GM12878 (cell line): ENCODE data around the gene ZSWIM3. TPM values are rescaled to one million over a fixed set of nuclear protein-coding genes. Genes with fewer than 3 reads are reported as not detected.

Experiments
- ATAC-seq: fragments of 200-7000 bp; cut with Tn5 transposase; 3 replicates; pipeline ENCODE4 v1.9.1; 2020; ENCODE audit warnings: mild to moderate bottlenecking, moderate library complexity
- BruUV-seq: library from RNA; stranded (reverse); fragments of 400-500 nt; replicated peaks from 2 replicates; lab custom pipeline; 2021; lab: Mats Ljungman, UMichigan
- CTCF ChIA-PET: fragments of 300-600 bp; sonication (Branson Sonifier 250); formaldehyde crosslinking; extraction: SDS; loops from one replicate; lab custom pipeline; 2021; ENCODE audit warnings: inconsistent platforms; lab: Yijun Ruan, JAX
- POLR2A ChIA-PET: fragments of 350-600 bp; formaldehyde crosslinking; extraction: SDS; loops from one replicate; lab custom pipeline; 2021; ENCODE audit warnings: inconsistent platforms; lab: Charles Lee
- RAD21 ChIA-PET: fragments of 300-600 bp; sonication (Branson Sonifier 250); formaldehyde crosslinking; loops from one replicate; lab custom pipeline; 2023; ENCODE audit warnings: antibody characterized with exemption; ENCODE audit not compliant: unreplicated experiment; lab: Charles Lee
- SMC1A ChIA-PET: fragments of 300-600 bp; sonication (Branson Sonifier 250); formaldehyde crosslinking; loops from one replicate; lab custom pipeline; 2023; ENCODE audit not compliant: unreplicated experiment, uncharacterized antibody; lab: Charles Lee
- DNase-seq: peaks from one replicate; pipeline ENCODE4 v3.0.0-alpha.2; 2011; ENCODE audit warnings: low read depth, low spot score
- FAIRE-seq: peaks from 3 replicates; lab custom pipeline; 2011; peaks lifted over from hg19 to GRCh38; lab: Jason Lieb, UNC
- H2AFZ ChIP-seq: 2 replicates; pipeline ENCODE4 v1.6.0; 2011; ENCODE audit warnings: low read depth, low read length, control low read depth; ENCODE audit not compliant: control insufficient read depth
- H3K27ac ChIP-seq: 2 replicates; pipeline ENCODE4 v1.5.1; 2011; ENCODE audit warnings: control low read depth; ENCODE audit not compliant: control insufficient read depth, insufficient read depth
- H3K27me3 ChIP-seq, 2 experiments: replicated peaks in 1 of 2; 2 replicates each; pipeline versions ENCODE4 v1.6.0 to v1.6.1; 2011; ENCODE audit warnings: low read length in 1 of 2; ENCODE audit not compliant: control insufficient read depth in 2 of 2, insufficient read depth in 2 of 2
- H3K36me3 ChIP-seq, 2 experiments: 2 replicates each; pipeline ENCODE4 v1.5.1; 2011; ENCODE audit warnings: low read length in 1 of 2; ENCODE audit not compliant: control insufficient read depth in 2 of 2, insufficient read depth in 2 of 2
- H3K4me1 ChIP-seq: 2 replicates; pipeline ENCODE4 v1.6.1; 2011; ENCODE audit warnings: mild to moderate bottlenecking, low read length, moderate library complexity, mixed read lengths; ENCODE audit not compliant: control insufficient read depth, insufficient read depth
- H3K4me2 ChIP-seq: 2 replicates; pipeline ENCODE4 v1.6.0; 2011; ENCODE audit warnings: control low read depth; ENCODE audit not compliant: control insufficient read depth, insufficient read depth
- H3K4me3 ChIP-seq: fragments of 200-600 bp; sonication (generic); 2 replicates; pipeline ENCODE4 v1.5.1; 2016
- H3K79me2 ChIP-seq: 2 replicates; pipeline ENCODE4 v1.6.0; 2011; ENCODE audit warnings: low read length; ENCODE audit not compliant: control insufficient read depth, insufficient read depth
- H3K9ac ChIP-seq: 2 replicates; pipeline ENCODE4 v1.8.0; 2011; ENCODE audit warnings: low read length, control low read depth, mixed read lengths; ENCODE audit not compliant: control insufficient read depth, insufficient read depth
- H3K9me3 ChIP-seq: replicated peaks from 3 replicates; pipeline ENCODE4 v1.5.1; 2011; ENCODE audit warnings: mild to moderate bottlenecking, low read length; ENCODE audit not compliant: control insufficient read depth, insufficient read depth
- H4K20me1 ChIP-seq: 2 replicates; pipeline ENCODE4 v1.6.0; 2011; ENCODE audit not compliant: control insufficient read depth, insufficient read depth
- BMI1 ChIP-seq: fragments of 450-650 bp; IDR thresholded peaks from 2 replicates; pipeline ENCODE4 v1.6.1; 2016; ENCODE audit warnings: mild to moderate bottlenecking, moderate library complexity, borderline replicate concordance
- EZH2 ChIP-seq: IDR thresholded peaks from 2 replicates; pipeline ENCODE4 v1.6.1; 2012; ENCODE audit warnings: low read depth, mild to moderate bottlenecking, control low read depth, inconsistent platforms, low read length, borderline replicate concordance; ENCODE audit not compliant: control insufficient read depth
- HDAC2 ChIP-seq: fragments of 200-600 bp; sonication (generic); IDR thresholded peaks from 2 replicates; pipeline ENCODE4 v1.6.1; 2017
- HDAC6 ChIP-seq: fragments of 200-600 bp; sonication (generic); IDR thresholded peaks from one replicate; pipeline ENCODE4 v1.8.0; 2017; ENCODE audit warnings: antibody characterized with exemption; ENCODE audit not compliant: unreplicated experiment
- JUND ChIP-seq: IDR thresholded peaks from 2 replicates; pipeline ENCODE4 v1.6.1; 2012; ENCODE audit warnings: low read depth, mild to moderate bottlenecking, low read length, improper control_type of control experiment, moderate library complexity
- NR2C1 ChIP-seq: fragments of 450-650 bp; IDR thresholded peaks from 2 replicates; pipeline ENCODE4 v1.6.1; 2017; ENCODE audit warnings: antibody characterized with exemption, mild to moderate bottlenecking, moderate library complexity
- POLR2A ChIP-seq: IDR thresholded peaks from 2 replicates; pipeline ENCODE4 v1.6.1; 2011; ENCODE audit warnings: low read depth, mild to moderate bottlenecking, low read length
- SREBF1 ChIP-seq: IDR thresholded peaks from 2 replicates; pipeline ENCODE4 v1.6.1; 2012; ENCODE audit warnings: mild to moderate bottlenecking, low read length
- STAT3 ChIP-seq: IDR thresholded peaks from 2 replicates; pipeline ENCODE4 v1.6.1; 2011; ENCODE audit warnings: low read depth, low read length, improper control_type of control experiment
- TCF12 ChIP-seq: IDR thresholded peaks from 2 replicates; pipeline ENCODE4 v1.6.1; 2011; ENCODE audit warnings: low read depth, mild to moderate bottlenecking, low read length
- ZNF622 ChIP-seq: fragments of 450-650 bp; IDR thresholded peaks from 2 replicates; pipeline ENCODE4 v1.6.1; 2017; ENCODE audit warnings: mild to moderate bottlenecking, inconsistent platforms
- WGBS: methylation state at CpG from one replicate; pipeline ENCODE4 v1.1.6; 2016; ENCODE audit warnings: low lambda C conversion rate; ENCODE audit not compliant: insufficient replicate concordance, insufficient coverage; ENCODE audit errors: missing lambda C conversion rate; 5-methylcytosine and 5-hydroxymethylcytosine counted together
- in situ Hi-C: fragments of 300-500 bp; cut with MboI; formaldehyde crosslinking; loops from 9 replicates; pipeline ENCODE4 v1.14.3; 2018; ENCODE audit warnings: mixed read lengths
- intact Hi-C: fragments of 100-400 bp; cut with micrococcal nuclease; formaldehyde crosslinking; loops from one replicate; pipeline ENCODE4 v1.14.2; 2022; ENCODE audit not compliant: unreplicated experiment
- polyA plus RNA-seq, 11 experiments: library from polyadenylated mRNA; depleted of rRNA in 4 of 11; unstranded in 6 of 11; stranded (reverse) in 5 of 11; fragments of >200 nt; fragmentation: Nextera tagmentation in 4 of 11; fragmentation: Illumina TruSeq in 1 of 11; extraction: Ambion mirVana in 4 of 11; extraction: Trizol in 1 of 11; gene quantifications; 1 replicate in 1 of 11; 2 replicates in 10 of 11; pipeline versions ENCODE4 v1.2.1 to v1.2.3, GENCODE V29; 2011 to 2016; ENCODE audit warnings: inconsistent platforms in 2 of 11, missing spikeins in 2 of 11, low read depth in 1 of 11
- total RNA-seq, 4 experiments: library from RNA; depleted of rRNA in 3 of 4; stranded (reverse); fragments of >200 nt in 3 of 4; fragmentation: Illumina TruSeq in 1 of 4; extraction: Trizol in 1 of 4; gene quantifications; 2 replicates each; pipeline versions ENCODE4 v1.2.1 to v1.2.3, GENCODE V29; 2013 to 2021
- TF ChIP-seq, protein P1 (sequence below): IDR thresholded peaks from 2 replicates; pipeline ENCODE4 v1.6.1; 2011; ENCODE audit warnings: borderline replicate concordance, low read depth, mild to moderate bottlenecking, moderate library complexity, low read length; ENCODE audit not compliant: insufficient read depth, poor library complexity, severe bottlenecking
- TF ChIP-seq, protein P2 (sequence below): IDR thresholded peaks from 2 replicates; pipeline ENCODE4 v1.6.1; 2012; ENCODE audit warnings: low read depth, low read length, improper control_type of control experiment

ZSWIM3 gene
- total and polyA plus RNA-seq, 10 of the 15 experiments (the other 5 are each of a cell fraction or from before 2014, with no cell fraction given): 1.6 to 5.1 (median 4.2) TPM

DNA sequence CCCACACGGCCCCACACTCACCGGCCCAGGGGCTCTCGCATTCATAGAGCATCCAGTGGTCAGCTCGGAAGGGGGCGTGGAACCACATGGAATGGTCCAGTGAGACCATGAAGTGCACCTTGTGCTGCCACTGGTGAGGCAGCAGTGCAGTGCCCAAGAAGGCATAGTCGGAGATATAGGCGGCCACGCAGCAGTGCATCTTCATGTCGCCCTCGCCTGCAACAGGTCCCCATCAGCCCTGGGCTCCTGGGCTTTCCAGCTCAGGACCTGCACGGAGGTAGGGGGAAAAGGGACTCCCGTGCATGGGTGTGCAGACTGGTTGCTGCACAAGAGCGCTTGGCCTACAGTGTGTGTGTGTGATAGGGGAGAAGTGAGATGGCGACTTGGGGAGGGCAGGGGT, 13.9 kb upstream of the ZSWIM3 start:
- DNase-seq: no peak
- no peak overlapping the region for H3K4me3 ChIP-seq
- no peaks in the 10 kb centered on the region for H4K20me1 ChIP-seq
- H3K36me3 ChIP-seq: peaks cover 5 to 12% of the 10 kb centered on the region in 2 experiments
- no peaks in the 10 kb centered on the region for H3K9me3 ChIP-seq
- no peak overlapping the region for H3K4me2 ChIP-seq
- intact Hi-C loops (no loop called here), in situ Hi-C loops (no loop called here)
- ChIA-PET CTCF (interaction anchor here (3.8 kb wide), 1 partner anchor 127 kb away, joined by 18 read pairs; no protein-coding TSS in a partner anchor), RAD21 (no interaction called here)
- H3K4me1 ChIP-seq: peaks cover 14% of the 10 kb centered on the region
- FAIRE-seq: no peak
- H2AFZ ChIP-seq: no peak overlapping the region
- WGBS: 96% methylated on average over 14 of the region's 14 CpGs
- H3K9ac ChIP-seq: no peak overlapping the region
- H3K79me2 ChIP-seq: no peaks in the 10 kb centered on the region
- H3K27me3 ChIP-seq: no peaks in the 10 kb centered on the region
- H3K27ac ChIP-seq: no peak overlapping the region
- no peak for ATAC-seq
- TF ChIP-seq POLR2A: 0 out of 2 replicates have a peak, but pooled peaks have one; percentile 16
- TF ChIP-seq STAT3: no peak
- TF ChIP-seq, all 136 proteins: peak for 1
- BruUV-seq: no TSS peak
- ChIA-PET SMC1A (interaction anchor here (1.7 kb wide), 1 partner anchor 9 kb away, joined by 4 read pairs; no protein-coding TSS in a partner anchor), POLR2A (interaction anchor here (1.3 kb wide), 1 partner anchor 38 kb away, joined by 3 read pairs; the partner anchor contains the start of gene ZSWIM1)

DNA sequence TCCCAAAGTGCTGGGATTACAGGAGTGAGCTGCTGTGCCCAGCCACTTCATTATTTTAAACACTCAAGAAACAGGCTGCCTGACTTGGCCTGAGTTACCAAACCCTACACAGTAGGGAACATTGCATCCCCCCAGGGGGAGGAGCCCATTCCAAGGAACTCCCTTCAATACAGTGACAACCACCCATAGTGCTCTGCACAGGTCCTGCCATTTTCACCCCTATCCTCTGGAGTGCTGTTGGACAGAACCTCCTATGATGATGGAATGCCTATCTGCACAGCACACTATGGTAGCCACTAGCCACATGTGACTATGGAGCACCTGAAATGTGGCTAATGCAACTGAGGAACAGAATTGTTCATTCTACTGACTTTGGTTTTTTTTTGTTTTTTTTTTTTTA, 12.0 kb upstream of the ZSWIM3 start:
- Histone ChIP-seq H3K79me2 (no peaks in the 10 kb centered on the region), H3K4me3 (no peak overlapping the region), H3K9me3 (no peaks in the 10 kb centered on the region), H3K36me3 (peaks cover 5 to 12% of the 10 kb centered on the region in 2 experiments), H3K4me1 (peaks cover 14% of the 10 kb centered on the region), H3K9ac (no peak overlapping the region), H3K4me2 (no peak overlapping the region), H3K27me3 (no peaks in the 10 kb centered on the region), H3K27ac (no peak overlapping the region), H2AFZ (no peak overlapping the region), H4K20me1 (no peaks in the 10 kb centered on the region)
- DNase-seq (no peak), FAIRE-seq (no peak), ATAC-seq (no peak)
- SMC1A ChIA-PET: interaction anchor here (1.1 kb wide), 1 partner anchor 46 kb away, joined by 4 read pairs; no protein-coding TSS in a partner anchor
- CTCF ChIA-PET: no interaction called here
- intact Hi-C loops: no loop called here
- POLR2A ChIA-PET: no interaction called here
- in situ Hi-C loops: no loop called here
- RAD21 ChIA-PET: no interaction called here
- BruUV-seq: no TSS peak
- TF ChIP-seq ZNF622 (no peak), HDAC6 (no peak), TCF12 (no peak), SREBF1 (no peak), HDAC2 (no peak), JUND (no peak), NR2C1 (no peak), BMI1 (no peak), EZH2 (no peak)
- TF ChIP-seq, protein P1, sequence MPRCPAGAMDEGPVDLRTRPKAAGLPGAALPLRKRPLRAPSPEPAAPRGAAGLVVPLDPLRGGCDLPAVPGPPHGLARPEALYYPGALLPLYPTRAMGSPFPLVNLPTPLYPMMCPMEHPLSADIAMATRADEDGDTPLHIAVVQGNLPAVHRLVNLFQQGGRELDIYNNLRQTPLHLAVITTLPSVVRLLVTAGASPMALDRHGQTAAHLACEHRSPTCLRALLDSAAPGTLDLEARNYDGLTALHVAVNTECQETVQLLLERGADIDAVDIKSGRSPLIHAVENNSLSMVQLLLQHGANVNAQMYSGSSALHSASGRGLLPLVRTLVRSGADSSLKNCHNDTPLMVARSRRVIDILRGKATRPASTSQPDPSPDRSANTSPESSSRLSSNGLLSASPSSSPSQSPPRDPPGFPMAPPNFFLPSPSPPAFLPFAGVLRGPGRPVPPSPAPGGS: no peak
- TF ChIP-seq, protein P2, sequence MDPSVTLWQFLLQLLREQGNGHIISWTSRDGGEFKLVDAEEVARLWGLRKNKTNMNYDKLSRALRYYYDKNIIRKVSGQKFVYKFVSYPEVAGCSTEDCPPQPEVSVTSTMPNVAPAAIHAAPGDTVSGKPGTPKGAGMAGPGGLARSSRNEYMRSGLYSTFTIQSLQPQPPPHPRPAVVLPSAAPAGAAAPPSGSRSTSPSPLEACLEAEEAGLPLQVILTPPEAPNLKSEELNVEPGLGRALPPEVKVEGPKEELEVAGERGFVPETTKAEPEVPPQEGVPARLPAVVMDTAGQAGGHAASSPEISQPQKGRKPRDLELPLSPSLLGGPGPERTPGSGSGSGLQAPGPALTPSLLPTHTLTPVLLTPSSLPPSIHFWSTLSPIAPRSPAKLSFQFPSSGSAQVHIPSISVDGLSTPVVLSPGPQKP: no peak
